Liver (tissue), 3 donors: Measurements from ENCODE around the gene MAD2L1.
A peak's percentile ranks its signal among the peaks of the same experiment; 100 is the strongest.

ENCODE experiments used
- CTCF ChIP-seq: fragments of 150-350 bp; IDR thresholded peaks from 2 replicates; pipeline ENCODE4 v1.5.1; 2017; ENCODE audit warnings: improper control_type of control experiment, low read depth, low read length; ENCODE audit not compliant: missing input control
- GABPA ChIP-seq, 2 donors: IDR thresholded peaks in 1 of 2; conservative IDR thresholded peaks in 1 of 2; 2 replicates each; pipeline ENCODE4 v1.6.1; 2016; ENCODE audit warnings: antibody characterized with exemption in 2 of 2, mild to moderate bottlenecking in 1 of 2, moderate library complexity in 1 of 2
- MAX ChIP-seq: IDR thresholded peaks from 2 replicates; pipeline ENCODE4 v1.6.1; 2016; ENCODE audit warnings: antibody characterized with exemption
- RAD21 ChIP-seq, 2 donors: IDR thresholded peaks; 2 replicates each; pipeline ENCODE4 v1.6.1; 2016; ENCODE audit warnings: antibody characterized with exemption in 2 of 2, mild to moderate bottlenecking in 2 of 2
- REST ChIP-seq: IDR thresholded peaks from 2 replicates; pipeline ENCODE4 v1.6.1; 2016; ENCODE audit warnings: antibody characterized with exemption, mild to moderate bottlenecking
- RXRA ChIP-seq, 2 donors: IDR thresholded peaks; 2 replicates each; pipeline ENCODE4 v1.6.1; 2017 to 2018; ENCODE audit warnings: antibody characterized with exemption in 2 of 2, mild to moderate bottlenecking in 1 of 2
- SP1 ChIP-seq: IDR thresholded peaks from 2 replicates; pipeline ENCODE4 v1.6.1; 2018; ENCODE audit warnings: antibody characterized with exemption, mild to moderate bottlenecking
- YY1 ChIP-seq: IDR thresholded peaks from 2 replicates; pipeline ENCODE4 v1.6.1; 2016; ENCODE audit warnings: antibody characterized with exemption, mild to moderate bottlenecking
- ZBTB33 ChIP-seq: IDR thresholded peaks from 2 replicates; pipeline ENCODE4 v1.6.1; 2016; ENCODE audit warnings: antibody characterized with exemption
- donor health status: healthy.
- donor health status: healthy.

- TF ChIP-seq RAD21 (IDR thresholded peaks at IDR 0.05): peak; percentile 78 to 79
- peak; percentile 56 for TF ChIP-seq CTCF
- TF ChIP-seq REST: no peak
- no peak for TF ChIP-seq ZBTB33
- no peak for TF ChIP-seq YY1
- TF ChIP-seq SP1: no peak
- TF ChIP-seq MAX: no peak
- TF ChIP-seq RXRA (IDR thresholded peaks at IDR 0.05): no peak
- TF ChIP-seq GABPA (IDR thresholded peaks at IDR 0.05 in 1 of 2, conservative IDR thresholded peaks at IDR 0.05 in 1 of 2): no peak
Measured at GRCh38 chr4:120071192-120071795, 4.6 kb upstream of the MAD2L1 start.
